MM.1S (cell line): ENCODE measurements around the gene ELMO1.

Experiments
- EZH2 ChIP-seq: fragments of 300-600 bp; sonication (generic); optimal IDR thresholded peaks from 2 replicates; pipeline ENCODE3; 2017; ENCODE audit warnings: low read depth, mild to moderate bottlenecking, antibody characterized with exemption, low read length, mixed read lengths
- EZH2phosphoT487 ChIP-seq: fragments of 300-600 bp; sonication (generic); IDR thresholded peaks from 2 replicates; pipeline ENCODE4 v1.6.1; 2018; ENCODE audit warnings: antibody characterized with exemption, low read length
- TF ChIP-seq, protein P1 (sequence below): fragments of 300-600 bp; sonication (generic); IDR thresholded peaks from 2 replicates; pipeline ENCODE4 v1.5.1; 2016; ENCODE audit warnings: antibody characterized with exemption, low read length, mixed read lengths

DNA sequence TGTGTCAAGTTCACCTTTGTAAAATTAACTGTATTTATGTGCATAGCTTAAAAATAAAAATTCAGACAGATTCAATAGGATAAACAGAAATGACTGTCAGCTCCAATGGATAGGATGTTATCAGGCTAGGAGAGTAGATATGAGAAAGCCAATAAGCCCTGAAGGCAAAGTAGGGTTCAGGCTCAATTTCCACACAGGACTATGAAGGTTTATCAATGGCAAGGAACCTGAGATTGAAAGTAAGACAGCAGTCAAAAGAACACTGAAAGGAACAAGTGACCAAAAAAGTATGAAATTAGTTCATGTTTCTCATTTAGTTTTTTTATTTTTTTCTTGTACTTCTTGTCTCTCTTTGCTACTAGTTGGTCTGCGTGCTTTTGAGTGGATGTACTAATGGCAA is 121.4 kb downstream of the ELMO1 start:
- TF ChIP-seq, protein P1, sequence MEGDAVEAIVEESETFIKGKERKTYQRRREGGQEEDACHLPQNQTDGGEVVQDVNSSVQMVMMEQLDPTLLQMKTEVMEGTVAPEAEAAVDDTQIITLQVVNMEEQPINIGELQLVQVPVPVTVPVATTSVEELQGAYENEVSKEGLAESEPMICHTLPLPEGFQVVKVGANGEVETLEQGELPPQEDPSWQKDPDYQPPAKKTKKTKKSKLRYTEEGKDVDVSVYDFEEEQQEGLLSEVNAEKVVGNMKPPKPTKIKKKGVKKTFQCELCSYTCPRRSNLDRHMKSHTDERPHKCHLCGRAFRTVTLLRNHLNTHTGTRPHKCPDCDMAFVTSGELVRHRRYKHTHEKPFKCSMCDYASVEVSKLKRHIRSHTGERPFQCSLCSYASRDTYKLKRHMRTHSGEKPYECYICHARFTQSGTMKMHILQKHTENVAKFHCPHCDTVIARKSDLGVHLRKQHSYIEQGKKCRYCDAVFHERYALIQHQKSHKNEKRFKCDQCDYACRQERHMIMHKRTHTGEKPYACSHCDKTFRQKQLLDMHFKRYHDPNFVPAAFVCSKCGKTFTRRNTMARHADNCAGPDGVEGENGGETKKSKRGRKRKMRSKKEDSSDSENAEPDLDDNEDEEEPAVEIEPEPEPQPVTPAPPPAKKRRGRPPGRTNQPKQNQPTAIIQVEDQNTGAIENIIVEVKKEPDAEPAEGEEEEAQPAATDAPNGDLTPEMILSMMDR = no peak
- no peak for TF ChIP-seq EZH2
- TF ChIP-seq EZH2phosphoT487 = no peak
